ENCODE measurements around the gene RHOB.

Gene RHOB

DNA sequence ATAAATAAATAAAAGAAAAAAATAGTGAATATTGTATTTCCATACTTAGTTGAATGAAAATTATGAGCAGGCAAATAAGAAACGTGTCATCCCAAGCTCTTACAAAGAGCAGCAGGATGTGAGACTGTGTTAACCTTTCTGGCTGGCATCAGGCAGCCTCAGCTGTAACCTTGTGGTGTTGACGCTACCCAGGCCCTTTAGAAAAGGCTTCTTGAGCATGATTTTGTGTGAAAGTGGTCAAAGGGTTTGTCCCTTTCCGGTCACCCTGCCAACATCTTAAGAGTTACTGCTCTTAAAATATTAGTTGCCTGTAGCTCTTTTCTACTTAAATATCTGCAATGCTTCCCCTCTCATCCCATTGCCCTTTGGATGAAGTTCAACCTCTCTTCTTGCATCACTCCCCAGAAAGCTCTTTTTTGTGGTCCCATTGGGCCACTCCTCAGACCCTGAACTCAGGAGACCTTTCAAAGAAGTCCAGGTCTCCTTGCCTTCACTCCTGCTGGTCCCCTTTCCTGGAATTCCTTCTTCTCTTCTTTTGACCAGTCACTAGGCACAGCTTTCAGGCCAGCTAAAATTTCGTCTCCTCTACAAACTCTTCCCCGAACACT lies 35.0 kb downstream of the RHOB start:
- no peak for ATAC-seq

GRCh38 chr2:20482725-20483124 lies 35.9 kb downstream of the RHOB start:
- TF ChIP-seq OSR1 (CRISPR knock-in tag; IDR thresholded peaks at IDR 0.05) (no peak), ARNTL (CRISPR knock-in tag; IDR thresholded peaks at IDR 0.05; ENCODE audit: borderline replicate concordance, low read depth) (no peak), CSDC2 (CRISPR knock-in tag; IDR thresholded peaks at IDR 0.05) (no peak), TOX (CRISPR knock-in tag; IDR thresholded peaks at IDR 0.05; ENCODE audit: borderline replicate concordance) (no peak), ZFP3 (CRISPR knock-in tag; IDR thresholded peaks at IDR 0.05) (no peak), ZNF565 (CRISPR knock-in tag; conservative IDR thresholded peaks at IDR 0.05; ENCODE audit: low read depth) (no peak), ZNF70 (CRISPR knock-in tag; IDR thresholded peaks at IDR 0.05) (no peak), CSRNP3 (CRISPR knock-in tag; IDR thresholded peaks at IDR 0.05) (no peak), ESRRG (CRISPR knock-in tag; IDR thresholded peaks at IDR 0.05) (no peak), ZFP30 (CRISPR knock-in tag; IDR thresholded peaks at IDR 0.05) (no peak), ZNF8 (CRISPR knock-in tag; IDR thresholded peaks at IDR 0.05) (no peak), ZC3H10 (CRISPR knock-in tag; IDR thresholded peaks at IDR 0.05) (no peak), BACH2 (CRISPR knock-in tag; IDR thresholded peaks at IDR 0.05; ENCODE audit: borderline replicate concordance) (no peak), ISL1 (CRISPR knock-in tag; IDR thresholded peaks at IDR 0.05) (no peak), RARB (CRISPR knock-in tag; IDR thresholded peaks at IDR 0.05) (no peak), SNAI2 (CRISPR knock-in tag; IDR thresholded peaks at IDR 0.05) (no peak), GLIS3 (CRISPR knock-in tag; IDR thresholded peaks at IDR 0.05) (no peak)
- TF ChIP-seq, protein P1, sequence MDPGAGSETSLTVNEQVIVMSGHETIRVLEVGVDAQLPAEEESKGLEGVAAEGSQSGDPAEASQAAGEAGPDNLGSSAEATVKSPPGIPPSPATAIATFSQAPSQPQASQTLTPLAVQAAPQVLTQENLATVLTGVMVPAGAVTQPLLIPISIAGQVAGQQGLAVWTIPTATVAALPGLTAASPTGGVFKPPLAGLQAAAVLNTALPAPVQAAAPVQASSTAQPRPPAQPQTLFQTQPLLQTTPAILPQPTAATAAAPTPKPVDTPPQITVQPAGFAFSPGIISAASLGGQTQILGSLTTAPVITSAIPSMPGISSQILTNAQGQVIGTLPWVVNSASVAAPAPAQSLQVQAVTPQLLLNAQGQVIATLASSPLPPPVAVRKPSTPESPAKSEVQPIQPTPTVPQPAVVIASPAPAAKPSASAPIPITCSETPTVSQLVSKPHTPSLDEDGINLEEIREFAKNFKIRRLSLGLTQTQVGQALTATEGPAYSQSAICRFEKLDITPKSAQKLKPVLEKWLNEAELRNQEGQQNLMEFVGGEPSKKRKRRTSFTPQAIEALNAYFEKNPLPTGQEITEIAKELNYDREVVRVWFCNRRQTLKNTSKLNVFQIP (CRISPR knock-in tag; IDR thresholded peaks at IDR 0.05; ENCODE audit: borderline replicate concordance, low read depth): no peak
- TF ChIP-seq, protein P2, sequence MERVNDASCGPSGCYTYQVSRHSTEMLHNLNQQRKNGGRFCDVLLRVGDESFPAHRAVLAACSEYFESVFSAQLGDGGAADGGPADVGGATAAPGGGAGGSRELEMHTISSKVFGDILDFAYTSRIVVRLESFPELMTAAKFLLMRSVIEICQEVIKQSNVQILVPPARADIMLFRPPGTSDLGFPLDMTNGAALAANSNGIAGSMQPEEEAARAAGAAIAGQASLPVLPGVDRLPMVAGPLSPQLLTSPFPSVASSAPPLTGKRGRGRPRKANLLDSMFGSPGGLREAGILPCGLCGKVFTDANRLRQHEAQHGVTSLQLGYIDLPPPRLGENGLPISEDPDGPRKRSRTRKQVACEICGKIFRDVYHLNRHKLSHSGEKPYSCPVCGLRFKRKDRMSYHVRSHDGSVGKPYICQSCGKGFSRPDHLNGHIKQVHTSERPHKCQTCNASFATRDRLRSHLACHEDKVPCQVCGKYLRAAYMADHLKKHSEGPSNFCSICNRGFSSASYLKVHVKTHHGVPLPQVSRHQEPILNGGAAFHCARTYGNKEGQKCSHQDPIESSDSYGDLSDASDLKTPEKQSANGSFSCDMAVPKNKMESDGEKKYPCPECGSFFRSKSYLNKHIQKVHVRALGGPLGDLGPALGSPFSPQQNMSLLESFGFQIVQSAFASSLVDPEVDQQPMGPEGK (CRISPR knock-in tag; IDR thresholded peaks at IDR 0.05; ENCODE audit: borderline replicate concordance): no peak
- no peak for ATAC-seq

More for the DNA sequence above, 35.0 kb downstream of the RHOB start:
- TF ChIP-seq ZC3H10 (CRISPR knock-in tag; IDR thresholded peaks at IDR 0.05): no peak
- TF ChIP-seq CSDC2 (CRISPR knock-in tag; IDR thresholded peaks at IDR 0.05): no peak
- no peak for TF ChIP-seq ESRRG (CRISPR knock-in tag; IDR thresholded peaks at IDR 0.05)
- no peak for TF ChIP-seq TCF4 (CRISPR knock-in tag; IDR thresholded peaks at IDR 0.05; ENCODE audit: borderline replicate concordance)
- TF ChIP-seq PPARA (CRISPR knock-in tag; IDR thresholded peaks at IDR 0.05; ENCODE audit: borderline replicate concordance): no peak
- TF ChIP-seq ZFP3 (CRISPR knock-in tag; IDR thresholded peaks at IDR 0.05): no peak
- TF ChIP-seq ZFP30 (CRISPR knock-in tag; IDR thresholded peaks at IDR 0.05): no peak
- no peak for TF ChIP-seq OSR1 (CRISPR knock-in tag; IDR thresholded peaks at IDR 0.05)
- TF ChIP-seq ZNF8 (CRISPR knock-in tag; IDR thresholded peaks at IDR 0.05): no peak
- no peak for TF ChIP-seq TSHZ2 (CRISPR knock-in tag; IDR thresholded peaks at IDR 0.05)
- TF ChIP-seq, protein P1 (CRISPR knock-in tag; IDR thresholded peaks at IDR 0.05; ENCODE audit: borderline replicate concordance, low read depth): no peak
- no peak for TF ChIP-seq RARB (CRISPR knock-in tag; IDR thresholded peaks at IDR 0.05)
- no peak for TF ChIP-seq BACH2 (CRISPR knock-in tag; IDR thresholded peaks at IDR 0.05; ENCODE audit: borderline replicate concordance)

Measured in SK-N-SH treated with all-trans-retinoic acid at 6 μM for 48 hours (cell line).